K562 (cell line): ENCODE results near the gene FCHO1.

Experiments used
- ZKSCAN8 ChIP-seq: fragments of 200-800 bp; sonication (Bioruptor generic); IDR thresholded peaks from 2 replicates; pipeline ENCODE4 v1.6.1; 2016; ENCODE audit warnings: missing genetic modification characterization, missing compliant biosample characterization
- ZNF121 ChIP-seq: sonication (generic); formaldehyde crosslinking; conservative IDR thresholded peaks from 2 replicates; pipeline ENCODE4 v1.8.0; 2022; ENCODE audit warnings: missing genetic modification reagents

- no peak for TF ChIP-seq ZKSCAN8
- TF ChIP-seq ZNF121 (CRISPR knock-in tag): no peak
Observed at GRCh38 chr19:17832443-17833208, 81.3 kb downstream of the FCHO1 start.
